HG02623 (cell line): ENCODE data around the gene NNMT.

ENCODE experiments used
- ATAC-seq: cut with Tn5 transposase; IDR thresholded peaks from one replicate; pipeline ENCODE4 v1.9.1; 2021; ENCODE audit warnings: moderate library complexity; ENCODE audit not compliant: unreplicated experiment

Gene NNMT

GRCh38 chr11:114262681-114263512, 33.3 kb upstream of the NNMT start:
- no peak for ATAC-seq

GRCh38 chr11:114263513-114264170, 32.6 kb upstream of the NNMT start:
- ATAC-seq: no peak

GRCh38 chr11:114264381-114264780, 31.8 kb upstream of the NNMT start:
- no peak for ATAC-seq

- ATAC-seq: no peak
These were observed 30.9 kb upstream of the NNMT start for GRCh38 chr11:114265122-114265878.

- ATAC-seq: no peak
These were observed 26.7 kb upstream of the NNMT start for GRCh38 chr11:114269498-114269897.

- no peak for ATAC-seq
These were observed 25.5 kb upstream of the NNMT start for GRCh38 chr11:114270531-114271270.

GRCh38 chr11:114271316-114271715, 24.9 kb upstream of the NNMT start:
- no peak for ATAC-seq

GRCh38 chr11:114272311-114272710, 23.9 kb upstream of the NNMT start:
- ATAC-seq: no peak

GRCh38 chr11:114273071-114273470, 23.1 kb upstream of the NNMT start:
- no peak for ATAC-seq

GRCh38 chr11:114273890-114274635, 22.1 kb upstream of the NNMT start:
- no peak for ATAC-seq

- ATAC-seq: no peak
These were observed 21.6 kb upstream of the NNMT start for GRCh38 chr11:114274637-114275036.

- no peak for ATAC-seq
These were observed 20.9 kb upstream of the NNMT start for GRCh38 chr11:114275280-114275679.

GRCh38 chr11:114276077-114276476, 20.1 kb upstream of the NNMT start:
- no peak for ATAC-seq

GRCh38 chr11:114277637-114278341, 18.4 kb upstream of the NNMT start:
- ATAC-seq: no peak

GRCh38 chr11:114278342-114279065, 17.7 kb upstream of the NNMT start:
- ATAC-seq: no peak

- ATAC-seq: no peak
These were observed 16.2 kb upstream of the NNMT start for GRCh38 chr11:114279792-114280546.

GRCh38 chr11:114280696-114281095, 15.5 kb upstream of the NNMT start:
- ATAC-seq: no peak

- ATAC-seq: no peak
These were observed 14.7 kb upstream of the NNMT start for GRCh38 chr11:114281388-114281956.
